Trophoblast cell (in vitro differentiated cells and primary cell): Measurements from ENCODE around the gene DCAF4L1.

Experiments used
- DNase-seq, 2 donors: peaks; one replicate each; pipeline ENCODE4 v3.0.0-alpha.2; 2016
- H2AFZ ChIP-seq: 2 replicates; pipeline ENCODE4 v1.6.1; 2013; ENCODE audit warnings: low read length, moderate library complexity, mild to moderate bottlenecking; ENCODE audit not compliant: insufficient read depth, poor library complexity
- H2AK5ac ChIP-seq: 2 replicates; pipeline ENCODE4 v1.6.1; 2013; ENCODE audit warnings: mild to moderate bottlenecking, low read length
- H2BK120ac ChIP-seq: 2 replicates; pipeline ENCODE4 v1.6.1; 2013; ENCODE audit warnings: low read length, mild to moderate bottlenecking, moderate library complexity; ENCODE audit not compliant: insufficient read depth, poor library complexity
- H2BK12ac ChIP-seq: 2 replicates; pipeline ENCODE4 v1.6.1; 2013; ENCODE audit warnings: mild to moderate bottlenecking, low read length, moderate library complexity
- H2BK5ac ChIP-seq: 2 replicates; pipeline ENCODE4 v1.6.1; 2013; ENCODE audit warnings: low read length, low read depth, moderate library complexity, mild to moderate bottlenecking; ENCODE audit not compliant: poor library complexity
- H3K14ac ChIP-seq: 2 replicates; pipeline ENCODE4 v1.6.1; 2013; ENCODE audit warnings: mild to moderate bottlenecking, low read length
- H3K18ac ChIP-seq: 2 replicates; pipeline ENCODE4 v1.6.1; 2013; ENCODE audit warnings: mild to moderate bottlenecking, low read length
- H3K23ac ChIP-seq: 2 replicates; pipeline ENCODE4 v1.6.1; 2013; ENCODE audit warnings: low read length
- H3K27ac ChIP-seq: 2 replicates; pipeline ENCODE4 v1.5.1; 2013; ENCODE audit warnings: low read depth, mild to moderate bottlenecking, inconsistent platforms, low read length, moderate library complexity
- H3K27me3 ChIP-seq: 2 replicates; pipeline ENCODE4 v1.6.1; 2013; ENCODE audit warnings: inconsistent platforms, mild to moderate bottlenecking, low read length, moderate library complexity; ENCODE audit not compliant: insufficient read depth
- H3K36me3 ChIP-seq, 2 experiments: 1 replicate in 1 of 2; 2 replicates in 1 of 2; pipeline ENCODE4 v1.6.1; 2013; ENCODE audit warnings: low read length in 2 of 2, mild to moderate bottlenecking in 2 of 2, moderate library complexity in 1 of 2; ENCODE audit not compliant: insufficient read depth in 2 of 2, control insufficient read depth in 1 of 2
- H3K4ac ChIP-seq: 2 replicates; pipeline ENCODE4 v1.6.1; 2013; ENCODE audit warnings: low read depth, mild to moderate bottlenecking, low read length, moderate library complexity
- H3K4me1 ChIP-seq, 2 experiments: 1 replicate in 1 of 2; 2 replicates in 1 of 2; pipeline ENCODE4 v1.6.1; 2013; ENCODE audit warnings: low read length in 2 of 2, mild to moderate bottlenecking in 2 of 2, moderate library complexity in 1 of 2; ENCODE audit not compliant: insufficient read depth in 2 of 2, control insufficient read depth in 1 of 2
- H3K4me2 ChIP-seq: 2 replicates; pipeline ENCODE4 v1.6.1; 2013; ENCODE audit warnings: inconsistent platforms, mild to moderate bottlenecking, low read length, moderate library complexity
- H3K4me3 ChIP-seq: 2 replicates; pipeline ENCODE4 v1.5.1; 2013; ENCODE audit warnings: mild to moderate bottlenecking, low read depth, low read length, inconsistent platforms
- H3K79me1 ChIP-seq: one replicate; pipeline ENCODE4 v1.6.1; 2013; ENCODE audit warnings: low read length
- H3K79me2 ChIP-seq: 2 replicates; pipeline ENCODE4 v1.6.1; 2013; ENCODE audit warnings: low read length, mild to moderate bottlenecking; ENCODE audit not compliant: control insufficient read depth, insufficient read depth, poor library complexity
- H3K9ac ChIP-seq: 2 replicates; pipeline ENCODE4 v1.6.1; 2013; ENCODE audit warnings: mild to moderate bottlenecking, low read length
- H3K9me3 ChIP-seq: 2 replicates; pipeline ENCODE4 v1.6.1; 2013; ENCODE audit warnings: low read depth, mild to moderate bottlenecking, control low read depth, inconsistent platforms, low read length; ENCODE audit not compliant: insufficient read depth
- H4K12ac ChIP-seq: 2 replicates; pipeline ENCODE4 v1.6.1; 2013; ENCODE audit warnings: low read depth, mild to moderate bottlenecking, low read length, moderate library complexity
- H4K8ac ChIP-seq: 2 replicates; pipeline ENCODE4 v1.6.1; 2013; ENCODE audit warnings: low read depth, mild to moderate bottlenecking, low read length, moderate library complexity
- H4K91ac ChIP-seq: one replicate; pipeline ENCODE4 v1.6.1; 2013; ENCODE audit warnings: low read depth, mild to moderate bottlenecking, low read length, moderate library complexity
- WGBS: extraction: QIAGEN DNeasy Blood & Tissue Kit; methylation state at CpG from one replicate; pipeline ENCODE4 v1.1.7; 2013; ENCODE audit warnings: missing lambda C conversion rate; ENCODE audit not compliant: insufficient read length, insufficient coverage; ENCODE audit errors: extremely low coverage; 5-methylcytosine and 5-hydroxymethylcytosine counted together

The DCAF4L1 gene

DNA sequence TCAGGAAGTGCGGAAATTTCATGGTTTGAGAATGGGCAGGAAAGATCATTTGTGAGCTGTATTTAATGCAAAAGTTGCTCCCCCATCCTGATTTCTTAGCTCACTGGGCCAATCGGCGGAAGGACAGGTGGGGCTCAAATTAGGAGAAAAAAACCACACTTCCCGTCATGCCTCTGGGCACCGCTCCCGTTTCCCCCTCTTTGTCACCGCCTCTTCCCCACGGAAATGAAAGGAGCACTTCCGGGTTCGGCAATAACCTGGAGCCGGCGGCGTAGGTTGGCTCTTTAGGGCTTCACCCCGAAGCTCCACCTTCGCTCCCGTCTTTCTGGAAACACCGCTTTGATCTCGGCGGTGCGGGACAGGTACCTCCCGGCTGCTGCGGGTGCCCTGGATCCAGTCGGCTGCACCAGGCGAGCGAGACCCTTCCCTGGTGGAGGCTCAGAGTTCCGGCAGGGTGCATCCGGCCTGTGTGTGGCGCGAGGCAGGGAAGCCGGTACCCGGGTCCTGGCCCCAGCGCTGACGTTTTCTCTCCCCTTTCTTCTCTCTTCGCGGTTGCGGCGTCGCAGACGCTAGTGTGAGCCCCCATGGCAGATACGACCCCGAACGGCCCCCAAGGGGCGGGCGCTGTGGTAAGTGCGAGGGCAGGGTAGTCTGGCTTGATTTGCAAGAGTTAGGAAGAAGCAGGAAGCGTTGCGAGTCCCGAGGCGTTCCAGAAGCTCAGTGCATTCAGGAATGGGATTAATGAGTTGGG is 46.5 kb upstream of the DCAF4L1 start, which contains the start of gene TMEM33:
Gene TMEM33 (plus strand): TSS at position 529 of the 751 bp plus-strand sequence. CDS start 56 bp downstream, at position 585.
- peak; percentile 76 to 90 for DNase-seq
- peak within 1 kb of the TSS; percentile 84 for H3K4ac ChIP-seq
- peaks cover 3 to 4% of the 10 kb centered on the region in 2 experiments for H3K36me3 ChIP-seq
- peak within 1 kb of the TSS; percentile 99 for H3K4me3 ChIP-seq
- H3K4me2 ChIP-seq: peak within 1 kb of the TSS; percentile 68
- WGBS: no CpG with 5 or more reads among the region's 49 CpGs
- H3K27me3 ChIP-seq: no peaks in the 10 kb centered on the region
- peak within 1 kb of the TSS; percentile 58 for H2AFZ ChIP-seq
- no peaks in the 10 kb centered on the region for H3K9me3 ChIP-seq
- H3K4me1 ChIP-seq: peaks cover 0 to 8% of the 10 kb centered on the region in 2 experiments
- H3K18ac ChIP-seq: peak within 1 kb of the TSS; percentile 26
- H3K79me1 ChIP-seq: peaks cover 4% of the 10 kb centered on the region
- H2BK5ac ChIP-seq: peak within 1 kb of the TSS; percentile 13
- H3K79me2 ChIP-seq: peaks cover 7% of the 10 kb centered on the region
- no peak within 1 kb of the TSS for H2AK5ac ChIP-seq
- H3K9ac ChIP-seq: peak within 1 kb of the TSS; percentile 91
- no peak within 1 kb of the TSS for H3K23ac ChIP-seq
- H3K14ac ChIP-seq: peak within 1 kb of the TSS; percentile 57
- no peak within 1 kb of the TSS for H2BK12ac ChIP-seq
- H2BK120ac ChIP-seq: peak within 1 kb of the TSS; percentile 83
- H4K8ac ChIP-seq: peak within 1 kb of the TSS; percentile 78
- H4K12ac ChIP-seq: peak within 1 kb of the TSS; percentile 96
- H3K27ac ChIP-seq: peak within 1 kb of the TSS; percentile 82
- peak within 1 kb of the TSS; percentile 28 for H4K91ac ChIP-seq

DNA sequence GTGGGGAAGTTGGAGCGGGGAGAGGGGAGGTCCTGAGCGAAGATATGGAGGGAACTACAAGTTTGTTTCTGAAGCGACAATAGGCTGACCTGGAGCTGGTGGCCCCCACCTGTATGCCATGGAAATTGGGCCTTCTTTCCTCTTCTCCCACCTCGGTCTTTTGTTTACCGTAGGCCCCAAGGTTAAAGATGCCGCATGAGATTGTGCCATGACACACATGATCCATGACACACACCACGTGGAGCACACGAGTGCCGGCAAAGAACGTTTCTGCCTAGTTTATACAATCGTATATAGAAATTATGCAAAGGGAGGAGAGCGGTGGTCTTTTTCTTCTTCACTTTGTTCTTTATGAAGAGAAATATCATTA is 45.9 kb upstream of the DCAF4L1 start:
- Histone ChIP-seq H3K9ac (peak overlapping the region; percentile 91), H2BK5ac (peak overlapping the region; percentile 13), H3K18ac (peak overlapping the region; percentile 26), H3K14ac (peak overlapping the region; percentile 57), H3K4me3 (peak overlapping the region; percentile 99), H3K27ac (peak overlapping the region; percentile 82), H3K27me3 (no peaks in the 10 kb centered on the region), H3K36me3 (peaks cover 3 to 4% of the 10 kb centered on the region in 2 experiments), H3K79me1 (peaks cover 4% of the 10 kb centered on the region), H3K4me1 (peaks cover 0 to 8% of the 10 kb centered on the region in 2 experiments), H4K8ac (peak overlapping the region; percentile 78), H3K9me3 (no peaks in the 10 kb centered on the region), H2AK5ac (no peak overlapping the region), H4K12ac (no peak overlapping the region), H2BK12ac (no peak overlapping the region), H3K4ac (peak overlapping the region; percentile 12), H3K23ac (no peak overlapping the region), H2BK120ac (peak overlapping the region; percentile 83), H4K91ac (peak overlapping the region; percentile 28), H2AFZ (peak overlapping the region; percentile 38), H3K4me2 (peak overlapping the region; percentile 68), H3K79me2 (peaks cover 7% of the 10 kb centered on the region)
- WGBS: no CpG with 5 or more reads among the region's 12 CpGs
- DNase-seq: peak; percentile 13 to 43

DNA sequence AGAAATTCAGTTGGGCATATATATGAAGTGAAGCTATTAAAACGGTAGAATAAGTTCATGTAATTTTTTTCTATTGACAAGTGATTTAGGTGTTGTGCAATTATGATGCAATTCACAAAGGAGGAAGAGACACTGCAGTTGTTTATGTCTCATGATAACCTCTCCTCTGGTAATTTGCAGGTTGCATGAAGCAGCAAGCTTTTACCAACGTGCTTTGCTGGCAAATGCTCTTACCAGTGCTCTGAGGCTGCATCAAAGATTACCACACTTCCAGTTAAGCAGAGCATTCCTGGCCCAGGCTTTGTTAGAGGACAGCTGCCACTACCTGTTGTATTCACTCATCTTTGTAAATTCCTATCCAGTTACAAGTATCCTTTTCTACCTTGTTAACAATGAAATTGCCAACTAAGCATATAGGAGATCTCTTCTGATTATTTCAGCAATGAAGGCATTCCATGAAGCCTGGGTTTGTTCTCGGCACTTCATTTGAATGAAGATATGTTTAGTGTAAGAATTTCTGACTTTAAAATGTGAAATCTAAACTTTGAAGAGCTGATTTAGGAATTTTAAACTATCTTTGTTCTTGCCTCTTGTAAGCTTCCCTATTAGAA is 42.4 kb upstream of the DCAF4L1 start:
- WGBS: no CpG with 5 or more reads among the region's 3 CpGs
- H3K4me3 ChIP-seq: no peak overlapping the region
- H3K9me3 ChIP-seq: no peaks in the 10 kb centered on the region
- H3K36me3 ChIP-seq: peaks cover 3 to 7% of the 10 kb centered on the region in 2 experiments
- H3K4me2 ChIP-seq: no peak overlapping the region
- peaks cover 0 to 8% of the 10 kb centered on the region in 2 experiments for H3K4me1 ChIP-seq
- no peak overlapping the region for H2BK12ac ChIP-seq
- no peak overlapping the region for H3K27ac ChIP-seq
- peak; percentile 69 to 74 for DNase-seq
- no peak overlapping the region for H3K18ac ChIP-seq
- H2BK120ac ChIP-seq: no peak overlapping the region
- no peak overlapping the region for H4K91ac ChIP-seq
- H2BK5ac ChIP-seq: no peak overlapping the region
- H3K27me3 ChIP-seq: no peaks in the 10 kb centered on the region
- peaks cover 7% of the 10 kb centered on the region for H3K79me2 ChIP-seq
- no peak overlapping the region for H4K8ac ChIP-seq
- no peak overlapping the region for H3K23ac ChIP-seq
- no peak overlapping the region for H2AK5ac ChIP-seq
- no peak overlapping the region for H2AFZ ChIP-seq
- peak overlapping the region; percentile 46 for H3K4ac ChIP-seq
- H4K12ac ChIP-seq: no peak overlapping the region
- H3K14ac ChIP-seq: no peak overlapping the region
- peaks cover 4% of the 10 kb centered on the region for H3K79me1 ChIP-seq
- H3K9ac ChIP-seq: peak overlapping the region; percentile 38

DNA sequence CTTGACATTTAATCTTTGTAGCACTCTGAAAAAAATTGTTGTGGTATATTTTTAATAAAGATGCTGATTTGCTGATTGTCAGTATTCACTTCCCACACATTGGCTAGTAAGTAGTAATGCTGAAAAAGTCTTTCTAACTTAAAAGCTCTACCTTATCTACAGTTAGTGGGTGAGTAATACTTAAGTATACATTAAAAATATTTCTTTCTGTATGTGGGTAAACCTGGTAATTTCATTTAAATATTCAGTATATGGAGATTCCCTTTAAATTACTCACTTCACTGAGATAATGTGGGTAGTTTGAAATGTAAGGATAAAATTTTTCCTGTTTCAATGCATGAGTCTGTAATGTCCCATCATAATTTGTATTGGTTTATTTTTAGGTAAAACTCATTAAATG is 40.7 kb upstream of the DCAF4L1 start:
- Histone ChIP-seq H4K91ac (no peak overlapping the region), H3K27ac (no peak overlapping the region), H3K79me1 (no peaks in the 10 kb centered on the region), H3K14ac (no peak overlapping the region), H3K23ac (no peak overlapping the region), H2BK120ac (no peak overlapping the region), H2AK5ac (no peak overlapping the region), H2BK5ac (no peak overlapping the region), H2BK12ac (no peak overlapping the region), H3K4ac (no peak overlapping the region), H3K4me3 (no peak overlapping the region), H3K18ac (no peak overlapping the region), H3K36me3 (peaks cover 3 to 10% of the 10 kb centered on the region in 2 experiments), H3K27me3 (no peaks in the 10 kb centered on the region), H3K4me1 (peaks cover 0 to 7% of the 10 kb centered on the region in 2 experiments), H4K8ac (no peak overlapping the region), H3K9ac (no peak overlapping the region), H3K4me2 (no peak overlapping the region), H4K12ac (no peak overlapping the region), H3K9me3 (no peaks in the 10 kb centered on the region), H2AFZ (no peak overlapping the region), H3K79me2 (peaks cover 5% of the 10 kb centered on the region)
- no peak for DNase-seq
